ENCODE data around the gene ASPSCR1.

Gene ASPSCR1

GRCh38 chr17:82055965-82056728, 78.7 kb downstream of the ASPSCR1 start:
- no peak for DNase-seq (ENCODE audit: low spot score)

GRCh38 chr17:82056729-82057621, 79.5 kb downstream of the ASPSCR1 start:
- no peak for DNase-seq (ENCODE audit: low spot score)

- no peak for DNase-seq (ENCODE audit: low spot score)
Measured at GRCh38 chr17:82058230-82058854, 80.9 kb downstream of the ASPSCR1 start.

GRCh38 chr17:82058855-82059249, 81.4 kb downstream of the ASPSCR1 start:
- no peak for DNase-seq (ENCODE audit: low spot score)

- no peak for DNase-seq (ENCODE audit: low spot score)
Measured at GRCh38 chr17:82059272-82060000, 82.0 kb downstream of the ASPSCR1 start.

- no peak for DNase-seq (ENCODE audit: low spot score)
Measured at GRCh38 chr17:82060001-82060380, 82.6 kb downstream of the ASPSCR1 start.

- DNase-seq (ENCODE audit: low spot score), result no peak
Measured at GRCh38 chr17:82060614-82061013, 83.2 kb downstream of the ASPSCR1 start.

- DNase-seq (ENCODE audit: low spot score), result no peak
Measured at GRCh38 chr17:82061047-82061925, 83.9 kb downstream of the ASPSCR1 start.

GRCh38 chr17:82062076-82062983, 84.9 kb downstream of the ASPSCR1 start:
- no peak for DNase-seq (ENCODE audit: low spot score)

- no peak for DNase-seq (ENCODE audit: low spot score)
Measured at GRCh38 chr17:82062984-82063368, 85.5 kb downstream of the ASPSCR1 start.

- DNase-seq (ENCODE audit: low spot score), result no peak
Measured at GRCh38 chr17:82063424-82064415, 86.3 kb downstream of the ASPSCR1 start.

- no peak for DNase-seq (ENCODE audit: low spot score)
Measured at GRCh38 chr17:82064433-82065192, 87.2 kb downstream of the ASPSCR1 start.

GRCh38 chr17:82065193-82065637, 87.8 kb downstream of the ASPSCR1 start:
- DNase-seq (ENCODE audit: low spot score), result peak; percentile 47

- DNase-seq (ENCODE audit: low spot score), result peak; percentile 91
Measured at GRCh38 chr17:82065638-82066303, 88.3 kb downstream of the ASPSCR1 start, which contains the start of gene DUS1L. Gene DUS1L, minus strand, starts transcription at chr17:82065804. Its CDS starts 745 bp downstream, at chr17:82065059.
